ENCODE measurements around the gene EIF3D.

The EIF3D gene

DNA sequence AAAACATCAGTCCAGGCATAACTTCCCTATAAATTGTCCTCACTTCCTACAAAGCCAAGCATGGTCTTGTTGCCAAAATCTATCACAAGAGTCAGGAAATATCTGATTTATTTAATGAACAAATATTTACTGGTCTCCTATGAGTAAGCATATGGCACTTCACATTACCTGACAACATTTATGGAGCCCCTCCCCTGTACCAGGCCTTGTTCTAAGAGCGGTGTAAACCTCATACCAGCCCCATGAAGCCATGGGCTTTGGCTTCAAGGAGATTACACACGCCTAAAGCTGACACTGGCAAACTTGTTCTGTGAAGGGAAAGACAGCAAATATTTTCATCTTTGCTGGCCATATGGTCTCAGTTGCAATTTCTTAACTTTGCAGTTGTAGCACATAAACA lies 43.0 kb upstream of the EIF3D start:
- Mint-ChIP-seq H3K27ac (no peak overlapping the region), H3K9me3 (no peaks in the 10 kb centered on the region), H3K36me3 (ENCODE audit: low read depth) (no peaks in the 10 kb centered on the region), H3K4me1 (peaks cover 24% of the 10 kb centered on the region), H3K4me3 (no peak overlapping the region), H3K27me3 (ENCODE audit: low read depth, poor library complexity) (peaks cover 4% of the 10 kb centered on the region)
- no peak for DNase-seq
- TF ChIP-seq, protein P1, sequence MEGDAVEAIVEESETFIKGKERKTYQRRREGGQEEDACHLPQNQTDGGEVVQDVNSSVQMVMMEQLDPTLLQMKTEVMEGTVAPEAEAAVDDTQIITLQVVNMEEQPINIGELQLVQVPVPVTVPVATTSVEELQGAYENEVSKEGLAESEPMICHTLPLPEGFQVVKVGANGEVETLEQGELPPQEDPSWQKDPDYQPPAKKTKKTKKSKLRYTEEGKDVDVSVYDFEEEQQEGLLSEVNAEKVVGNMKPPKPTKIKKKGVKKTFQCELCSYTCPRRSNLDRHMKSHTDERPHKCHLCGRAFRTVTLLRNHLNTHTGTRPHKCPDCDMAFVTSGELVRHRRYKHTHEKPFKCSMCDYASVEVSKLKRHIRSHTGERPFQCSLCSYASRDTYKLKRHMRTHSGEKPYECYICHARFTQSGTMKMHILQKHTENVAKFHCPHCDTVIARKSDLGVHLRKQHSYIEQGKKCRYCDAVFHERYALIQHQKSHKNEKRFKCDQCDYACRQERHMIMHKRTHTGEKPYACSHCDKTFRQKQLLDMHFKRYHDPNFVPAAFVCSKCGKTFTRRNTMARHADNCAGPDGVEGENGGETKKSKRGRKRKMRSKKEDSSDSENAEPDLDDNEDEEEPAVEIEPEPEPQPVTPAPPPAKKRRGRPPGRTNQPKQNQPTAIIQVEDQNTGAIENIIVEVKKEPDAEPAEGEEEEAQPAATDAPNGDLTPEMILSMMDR (IDR thresholded peaks at IDR 0.05) = no peak

DNA sequence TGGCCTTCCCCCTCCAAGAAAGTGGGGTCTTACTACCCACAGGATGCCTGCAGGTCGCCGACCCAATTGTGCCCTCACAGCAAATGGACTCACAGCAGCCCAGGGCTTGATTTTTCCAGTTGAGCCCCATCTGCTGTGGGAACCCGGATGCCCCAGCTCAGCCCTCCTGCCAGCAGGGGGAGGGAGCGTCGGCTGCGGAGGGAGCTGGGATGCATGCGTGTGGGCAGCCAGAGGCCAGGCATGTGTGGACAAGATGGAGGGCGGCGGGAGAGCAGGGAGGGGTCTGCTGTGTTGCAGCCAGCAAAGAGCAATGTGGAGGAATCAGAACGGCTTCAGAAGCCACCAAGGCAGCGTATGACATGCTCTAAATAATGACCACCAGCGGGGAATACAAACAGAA lies 41.0 kb upstream of the EIF3D start:
- Mint-ChIP-seq H3K36me3 (ENCODE audit: low read depth) (no peaks in the 10 kb centered on the region), H3K27ac (peak overlapping the region; percentile 92), H3K4me1 (peaks cover 24% of the 10 kb centered on the region), H3K4me3 (no peak overlapping the region), H3K9me3 (no peaks in the 10 kb centered on the region), H3K27me3 (ENCODE audit: low read depth, poor library complexity) (peaks cover 18% of the 10 kb centered on the region)
- TF ChIP-seq, protein P1 (IDR thresholded peaks at IDR 0.05) = no peak
- peak; percentile 46 for DNase-seq

DNA sequence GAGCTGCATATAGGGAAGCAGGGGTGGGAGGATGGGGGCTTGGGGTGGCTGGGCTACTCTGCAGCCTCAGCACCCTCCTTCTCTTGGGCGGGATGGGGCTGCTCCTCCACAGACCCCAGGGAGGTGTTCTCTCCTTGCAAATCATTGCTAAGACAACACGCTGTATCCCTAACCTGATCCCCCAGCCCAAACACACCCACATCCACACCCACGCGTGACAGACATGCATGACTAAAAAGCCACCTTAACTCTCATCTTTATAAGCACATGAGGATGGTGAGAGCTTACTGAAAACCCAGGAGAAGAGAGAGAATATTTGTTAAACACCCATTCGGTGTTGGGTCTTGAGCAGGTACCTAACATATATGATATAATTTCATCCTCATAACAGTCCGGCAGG lies 39.9 kb upstream of the EIF3D start:
- no peak overlapping the region for H3K4me3 Mint-ChIP-seq
- no peaks in the 10 kb centered on the region for H3K9me3 Mint-ChIP-seq
- H3K4me1 Mint-ChIP-seq = peaks cover 19% of the 10 kb centered on the region
- peaks cover 23% of the 10 kb centered on the region for H3K27me3 Mint-ChIP-seq (ENCODE audit: low read depth, poor library complexity)
- no peaks in the 10 kb centered on the region for H3K36me3 Mint-ChIP-seq (ENCODE audit: low read depth)
- no peak for DNase-seq
- H3K27ac Mint-ChIP-seq = no peak overlapping the region
- TF ChIP-seq, protein P1 (IDR thresholded peaks at IDR 0.05) = no peak

DNA sequence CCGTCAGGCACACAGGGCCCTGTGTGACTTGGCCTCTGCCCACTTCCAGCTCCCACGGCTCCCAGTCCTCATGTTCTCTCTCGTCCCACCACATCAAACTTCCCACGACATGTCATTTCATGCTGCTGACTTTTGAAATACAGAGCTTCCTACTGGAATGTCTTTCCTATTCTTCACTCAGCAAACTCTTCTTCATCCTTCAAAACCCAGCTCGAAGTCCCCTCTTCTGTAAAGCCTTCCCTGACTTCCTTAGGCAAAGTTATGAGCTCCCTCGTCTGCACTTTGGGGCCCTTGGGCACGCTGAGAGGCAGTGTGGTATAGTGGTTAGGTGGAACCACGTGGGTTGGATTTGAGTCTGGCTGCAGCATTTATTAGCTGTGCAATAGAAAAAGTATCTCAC lies 37.8 kb upstream of the EIF3D start:
- no peaks in the 10 kb centered on the region for H3K36me3 Mint-ChIP-seq (ENCODE audit: low read depth)
- H3K4me1 Mint-ChIP-seq = peaks cover 24% of the 10 kb centered on the region
- H3K27ac Mint-ChIP-seq = no peak overlapping the region
- H3K27me3 Mint-ChIP-seq (ENCODE audit: low read depth, poor library complexity) = peaks cover 33% of the 10 kb centered on the region
- TF ChIP-seq, protein P1 (IDR thresholded peaks at IDR 0.05) = no peak
- no peak for DNase-seq
- H3K9me3 Mint-ChIP-seq = no peaks in the 10 kb centered on the region
- H3K4me3 Mint-ChIP-seq = no peak overlapping the region

DNA sequence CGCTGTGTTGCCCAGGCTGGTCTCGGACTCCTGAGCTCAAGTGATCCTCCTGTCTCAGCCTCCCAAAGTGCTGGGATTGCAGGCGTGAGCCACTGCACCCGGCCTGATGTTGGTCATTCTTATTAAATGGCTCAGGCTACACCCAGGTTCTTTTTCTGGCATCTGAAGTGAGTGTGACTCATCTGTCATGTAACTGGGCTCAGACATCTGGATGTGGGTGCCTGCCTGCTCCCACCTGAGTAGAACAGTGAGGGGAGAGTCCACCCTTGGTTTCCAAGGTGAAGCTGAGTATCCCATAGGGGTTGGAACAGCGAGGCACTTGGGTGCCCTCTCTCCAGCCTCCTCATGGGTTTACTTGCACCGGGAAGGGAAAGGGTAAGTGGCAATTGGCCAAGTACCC lies 36.7 kb upstream of the EIF3D start:
- Mint-ChIP-seq H3K4me3 (no peak overlapping the region), H3K4me1 (peaks cover 31% of the 10 kb centered on the region), H3K27ac (no peak overlapping the region), H3K9me3 (no peaks in the 10 kb centered on the region), H3K36me3 (ENCODE audit: low read depth) (no peaks in the 10 kb centered on the region), H3K27me3 (ENCODE audit: low read depth, poor library complexity) (peaks cover 39% of the 10 kb centered on the region)
- TF ChIP-seq, protein P1 (IDR thresholded peaks at IDR 0.05) = no peak
- DNase-seq = no peak

DNA sequence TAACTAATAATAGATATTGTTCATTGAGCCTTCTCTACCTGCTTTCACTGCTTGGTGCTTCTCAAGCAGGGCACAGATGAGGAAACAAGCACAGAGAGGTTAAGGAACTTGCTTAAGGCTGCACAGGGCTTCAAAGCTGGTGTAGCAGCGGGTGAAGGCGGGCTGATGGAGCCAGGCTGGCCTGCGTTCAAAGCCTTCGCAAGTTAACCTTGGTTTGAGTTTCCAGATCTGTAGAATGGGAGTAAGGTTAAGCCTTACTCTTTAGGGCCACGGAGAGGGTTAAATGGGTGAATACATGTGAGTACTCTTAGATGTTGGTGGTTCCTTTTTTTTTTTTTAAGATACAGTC lies 36.2 kb upstream of the EIF3D start:
- DNase-seq = no peak
- Mint-ChIP-seq H3K4me3 (no peak overlapping the region), H3K9me3 (no peaks in the 10 kb centered on the region), H3K27ac (no peak overlapping the region), H3K4me1 (peaks cover 33% of the 10 kb centered on the region), H3K27me3 (ENCODE audit: low read depth, poor library complexity) (peaks cover 39% of the 10 kb centered on the region), H3K36me3 (ENCODE audit: low read depth) (no peaks in the 10 kb centered on the region)
- TF ChIP-seq, protein P1 (IDR thresholded peaks at IDR 0.05) = no peak
